ENCODE measurements around the gene DLG2. TPM values are rescaled to one million over a fixed set of nuclear protein-coding genes. Genes with fewer than 3 reads are reported as not detected.
A peak's percentile ranks its signal among the peaks of the same experiment; 100 is the strongest.

The DLG2 gene
- total RNA-seq, 4 donors from 2014 or later: 6.5 to 14.6 (median 7.2) TPM

GRCh38 chr11:84906995-84907394, 720.1 kb downstream of the DLG2 start:
- H3K36me3 ChIP-seq: no peaks in the 10 kb centered on the region
- no peak overlapping the region for H3K4me3 ChIP-seq
- TF ChIP-seq EP300 (IDR thresholded peaks at IDR 0.05) (no peak), POLR2A (IDR thresholded peaks at IDR 0.05) (no peak), CTCF (IDR thresholded peaks at IDR 0.05) (no peak)
- H3K4me1 ChIP-seq: peaks cover 0 to 7% (median 0%) of the 10 kb centered on the region in 4 donors
- WGBS, 2 donors: 49% methylated on average over 3 of the region's 3 CpGs
- DNase-seq (ENCODE audit: low spot score in 2 of 2): no peak
- H3K9me3 ChIP-seq: no peaks in the 10 kb centered on the region
- H3K27me3 ChIP-seq: no peaks in the 10 kb centered on the region
- H3K27ac ChIP-seq: no peak overlapping the region

DNA sequence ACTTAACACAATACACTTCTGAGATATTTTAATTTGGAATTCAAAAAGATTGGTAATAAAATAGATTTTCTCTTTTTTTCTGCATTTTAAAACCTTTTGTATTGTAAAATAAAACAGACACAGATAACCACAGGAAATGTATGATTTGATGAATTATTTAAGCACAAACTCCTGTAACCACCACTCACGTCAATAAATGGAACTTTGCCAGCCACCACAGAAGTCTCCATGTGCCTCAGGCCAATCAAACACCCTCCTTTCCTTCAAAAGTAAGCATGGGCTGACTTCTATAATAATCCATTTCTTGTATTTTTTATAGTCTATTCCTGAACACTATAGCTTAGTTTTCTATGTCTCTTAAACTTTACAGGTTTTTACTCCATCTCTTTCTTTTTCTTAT, 721.7 kb downstream of the DLG2 start:
- H3K27ac ChIP-seq: no peak overlapping the region
- TF ChIP-seq EP300 (IDR thresholded peaks at IDR 0.05) (no peak), POLR2A (IDR thresholded peaks at IDR 0.05) (no peak), CTCF (IDR thresholded peaks at IDR 0.05) (no peak)
- 13 to 19% methylated on average over 1 of the region's 1 CpG for WGBS, 2 donors

DNA sequence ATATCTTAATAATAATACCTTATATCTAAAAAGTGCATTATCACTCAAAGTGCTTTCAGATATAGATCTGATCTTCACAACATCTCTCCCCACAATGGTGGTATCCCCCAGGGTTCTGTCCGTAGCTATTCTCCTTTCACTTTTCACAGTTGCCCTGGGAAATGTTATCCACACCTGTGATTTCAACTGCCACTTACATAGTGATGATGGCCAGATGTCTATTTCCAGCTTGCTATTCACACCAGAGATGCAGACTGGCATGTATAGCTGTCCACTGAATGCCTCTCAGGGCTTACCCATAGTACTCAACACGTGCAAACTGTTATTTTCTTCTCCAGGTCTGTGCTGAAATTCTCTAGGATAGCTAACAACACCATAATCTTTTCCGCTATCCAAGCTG, 724.7 kb downstream of the DLG2 start:
- WGBS, 2 donors: 52 to 60% methylated on average over 3 of the region's 3 CpGs
- H3K9me3 ChIP-seq: no peaks in the 10 kb centered on the region
- H3K4me3 ChIP-seq: no peak overlapping the region
- DNase-seq (ENCODE audit: low spot score in 2 of 2): no peak
- H3K4me1 ChIP-seq: peaks cover 0 to 12% (median 0%) of the 10 kb centered on the region in 4 donors
- no peak overlapping the region for H3K27ac ChIP-seq
- H3K36me3 ChIP-seq: no peaks in the 10 kb centered on the region
- no peak for TF ChIP-seq POLR2A (IDR thresholded peaks at IDR 0.05)
- no peak for TF ChIP-seq CTCF (IDR thresholded peaks at IDR 0.05)
- TF ChIP-seq EP300 (IDR thresholded peaks at IDR 0.05): no peak
- no peaks in the 10 kb centered on the region for H3K27me3 ChIP-seq

More for the DNA sequence above, 721.7 kb downstream of the DLG2 start:
- peaks cover 0 to 12% (median 0%) of the 10 kb centered on the region in 4 donors for H3K4me1 ChIP-seq
- DNase-seq (ENCODE audit: low spot score in 2 of 2): no peak
- no peaks in the 10 kb centered on the region for H3K9me3 ChIP-seq
- H3K4me3 ChIP-seq: no peak overlapping the region
- H3K27me3 ChIP-seq: no peaks in the 10 kb centered on the region
- H3K36me3 ChIP-seq: no peaks in the 10 kb centered on the region

GRCh38 chr11:84901991-84902390, 725.2 kb downstream of the DLG2 start:
- 38 to 40% methylated on average over 1 of the region's 1 CpG for WGBS, 2 donors
- Histone ChIP-seq H3K27me3 (no peaks in the 10 kb centered on the region), H3K4me3 (no peak overlapping the region), H3K9me3 (no peaks in the 10 kb centered on the region), H3K36me3 (no peaks in the 10 kb centered on the region), H3K4me1 (peaks cover 0 to 12% (median 0%) of the 10 kb centered on the region in 4 donors), H3K27ac (no peak overlapping the region)
- peak in 1 of 2 donors; percentile 9 for DNase-seq (ENCODE audit: low spot score in 2 of 2)
- TF ChIP-seq EP300 (IDR thresholded peaks at IDR 0.05) (no peak), CTCF (IDR thresholded peaks at IDR 0.05) (no peak), POLR2A (IDR thresholded peaks at IDR 0.05) (no peak)

DNA sequence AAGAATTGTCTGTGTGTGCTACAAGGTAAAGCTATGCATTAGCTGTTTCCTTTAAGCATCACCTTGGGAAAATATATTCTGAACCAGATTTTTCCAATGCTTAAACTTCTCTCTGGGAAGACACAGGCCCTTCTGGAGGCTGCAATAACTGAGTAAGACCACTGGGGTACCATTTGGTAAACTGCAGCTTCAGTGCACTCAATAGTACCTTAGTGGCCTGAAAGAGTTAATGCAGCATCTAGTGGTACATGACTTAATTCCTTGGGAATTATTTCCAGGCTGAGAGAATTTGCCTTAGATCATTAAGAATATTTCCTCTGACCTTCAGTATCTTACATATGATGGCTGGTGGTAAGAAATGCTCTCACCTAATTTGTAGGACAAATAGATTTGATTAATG, 727.4 kb downstream of the DLG2 start:
- Histone ChIP-seq H3K4me3 (no peak overlapping the region), H3K36me3 (no peaks in the 10 kb centered on the region), H3K27me3 (no peaks in the 10 kb centered on the region), H3K27ac (no peak overlapping the region), H3K9me3 (no peaks in the 10 kb centered on the region), H3K4me1 (peaks cover 0 to 12% (median 0%) of the 10 kb centered on the region in 4 donors)
- TF ChIP-seq EP300 (IDR thresholded peaks at IDR 0.05) (no peak), CTCF (IDR thresholded peaks at IDR 0.05) (no peak), POLR2A (IDR thresholded peaks at IDR 0.05) (no peak)
- no peak for DNase-seq (ENCODE audit: low spot score in 2 of 2)

Measured in tibial nerve (tissue), 4 donors.